Measurements from ENCODE around the gene ST8SIA6. TPM values are rescaled to one million over a fixed set of nuclear protein-coding genes. Genes with fewer than 3 reads are reported as not detected.

Gene ST8SIA6
- total and polyA plus RNA-seq, 4 donors: 0.43 to 22.0 (median 2.9) TPM

GRCh38 chr10:17385066-17385465 is 69.3 kb downstream of the ST8SIA6 start:
- Histone ChIP-seq H3K27me3 (ENCODE audit: control insufficient read depth in 3 of 3, insufficient read depth in 3 of 3, low read length in 2 of 3) (no peaks in the 10 kb centered on the region), H3K36me3 (ENCODE audit: control insufficient read depth in 4 of 4, insufficient read depth in 4 of 4, low read length in 4 of 4) (no peaks in the 10 kb centered on the region), H3K4me1 (ENCODE audit: control insufficient read depth in 5 of 5, insufficient read depth in 5 of 5, low read length in 5 of 5) (peaks cover 0 to 18% (median 4%) of the 10 kb centered on the region in 5 donors), H3K27ac (ENCODE audit: low read depth in 1 of 2, low read length in 1 of 2) (no peak overlapping the region), H3K9me3 (ENCODE audit: control insufficient read depth in 4 of 4, insufficient read depth in 3 of 4, low read length in 3 of 4) (no peaks in the 10 kb centered on the region), H3K4me3 (no peak overlapping the region), H3K9ac (ENCODE audit: insufficient read depth in 1 of 2, low read length in 2 of 2) (no peak overlapping the region)
- TF ChIP-seq CTCF (IDR thresholded peaks at IDR 0.05; ENCODE audit: control extremely low read depth, extremely low read depth): no peak
- WGBS, 2 donors: 80 to 84% methylated on average over 6 of the region's 6 CpGs
- DNase-seq: no peak
- ATAC-seq (ENCODE audit: insufficient read depth, low FRiP score): no peak

GRCh38 chr10:17383801-17384555 is 70.4 kb downstream of the ST8SIA6 start:
- Histone ChIP-seq H3K36me3 (ENCODE audit: control insufficient read depth in 4 of 4, insufficient read depth in 4 of 4, low read length in 4 of 4) (no peaks in the 10 kb centered on the region), H3K9ac (ENCODE audit: insufficient read depth in 1 of 2, low read length in 2 of 2) (no peak overlapping the region), H3K4me3 (no peak overlapping the region), H3K27ac (ENCODE audit: low read depth in 1 of 2, low read length in 1 of 2) (no peak overlapping the region), H3K9me3 (ENCODE audit: control insufficient read depth in 4 of 4, insufficient read depth in 3 of 4, low read length in 3 of 4) (no peaks in the 10 kb centered on the region), H3K27me3 (ENCODE audit: control insufficient read depth in 3 of 3, insufficient read depth in 3 of 3, low read length in 2 of 3) (no peaks in the 10 kb centered on the region), H3K4me1 (ENCODE audit: control insufficient read depth in 5 of 5, insufficient read depth in 5 of 5, low read length in 5 of 5) (peaks cover 0 to 18% (median 4%) of the 10 kb centered on the region in 5 donors)
- peak in 2 of 3 donors; percentile 88 to 89 for DNase-seq
- TF ChIP-seq CTCF (IDR thresholded peaks at IDR 0.05; ENCODE audit: control extremely low read depth, extremely low read depth): no peak
- 56 to 69% methylated on average over 7 of the region's 7 CpGs for WGBS, 2 donors
- no peak for ATAC-seq (ENCODE audit: insufficient read depth, low FRiP score)

- 63 to 73% methylated on average over 4 of the region's 4 CpGs for WGBS, 2 donors
- no peaks in the 10 kb centered on the region for H3K9me3 ChIP-seq (ENCODE audit: control insufficient read depth in 4 of 4, insufficient read depth in 3 of 4, low read length in 3 of 4)
- H3K9ac ChIP-seq (ENCODE audit: insufficient read depth in 1 of 2, low read length in 2 of 2): no peak overlapping the region
- no peaks in the 10 kb centered on the region for H3K36me3 ChIP-seq (ENCODE audit: control insufficient read depth in 4 of 4, insufficient read depth in 4 of 4, low read length in 4 of 4)
- no peak overlapping the region for H3K27ac ChIP-seq (ENCODE audit: low read depth in 1 of 2, low read length in 1 of 2)
- TF ChIP-seq CTCF (IDR thresholded peaks at IDR 0.05; ENCODE audit: control extremely low read depth, extremely low read depth): no peak
- no peaks in the 10 kb centered on the region for H3K27me3 ChIP-seq (ENCODE audit: control insufficient read depth in 3 of 3, insufficient read depth in 3 of 3, low read length in 2 of 3)
- H3K4me1 ChIP-seq (ENCODE audit: control insufficient read depth in 5 of 5, insufficient read depth in 5 of 5, low read length in 5 of 5): peaks cover 0 to 10% (median 4%) of the 10 kb centered on the region in 5 donors
- ATAC-seq (ENCODE audit: insufficient read depth, low FRiP score) (no peak), DNase-seq (peak in 1 of 3 donors; percentile 30)
- no peak overlapping the region for H3K4me3 ChIP-seq
These were observed 72.8 kb downstream of the ST8SIA6 start for GRCh38 chr10:17381502-17382142.
